Spleen (tissue), 7 donors: ENCODE results near the gene BANF2.

Experiments
- CTCF ChIP-seq, 11 experiments: fragments of 200-600 bp in 7 of 11; fragments of 450-650 bp in 4 of 11; sonication (generic) in 4 of 11; IDR thresholded peaks in 8 of 11; conservative IDR thresholded peaks in 3 of 11; 1 replicate in 7 of 11; 2 replicates in 4 of 11; pipeline versions ENCODE4 v1.4.0 to v1.8.0; 2016 to 2021; ENCODE audit warnings: antibody characterized with exemption in 11 of 11, inconsistent platforms in 4 of 11, mild to moderate bottlenecking in 1 of 11
- POLR2A ChIP-seq, 3 donors: fragments of 450-650 bp; IDR thresholded peaks; one replicate each; pipeline ENCODE4 v1.5.1; 2017; ENCODE audit warnings: antibody characterized with exemption in 3 of 3, mild to moderate bottlenecking in 1 of 3
- POLR2AphosphoS5 ChIP-seq, 3 donors: sonication (generic); formaldehyde crosslinking; IDR thresholded peaks; one replicate each; pipeline ENCODE4 v1.5.1; 2017; ENCODE audit warnings: antibody characterized with exemption in 3 of 3
- donor health status: DM: no; HTN: no; CAD: no; lungs with moderate emphysema.
- donor health status: DM: no; HTN: no; CAD: no.
- donor health status: DM: no; HTN: no; CAD: no.

GRCh38 chr20:17650301-17651128 lies 49.3 kb upstream of the BANF2 start:
- no peak for TF ChIP-seq CTCF (IDR thresholded peaks at IDR 0.05 in 8 of 11, conservative IDR thresholded peaks at IDR 0.05 in 3 of 11)
- TF ChIP-seq POLR2AphosphoS5 (IDR thresholded peaks at IDR 0.05): peak in 2 of 3 donors; percentile 29 to 54
- no peak for TF ChIP-seq POLR2A (IDR thresholded peaks at IDR 0.05)
